ENCODE data around the gene UCHL1.

DNA sequence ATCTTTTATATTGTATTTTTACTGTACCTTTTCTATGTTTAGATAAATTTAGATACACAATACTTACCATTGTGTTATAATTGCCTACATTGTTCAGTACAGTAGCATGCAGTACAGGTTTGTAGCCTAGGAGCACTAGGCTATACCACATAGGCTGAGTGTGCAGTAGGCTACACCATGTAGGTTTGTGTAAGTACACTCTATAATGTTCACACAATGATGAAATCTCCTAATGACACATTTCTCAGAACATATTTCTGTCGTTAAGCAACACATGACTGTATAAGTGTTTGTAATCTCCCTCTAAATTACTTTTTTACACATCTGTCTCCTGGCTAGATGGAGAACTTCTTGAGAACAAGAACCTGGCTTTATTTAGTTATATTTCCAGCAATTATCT lies 40.3 kb downstream of the UCHL1 start:
- TF ChIP-seq CTCF (IDR thresholded peaks at IDR 0.05) (no peak), POLR2A (IDR thresholded peaks at IDR 0.05) (no peak), POLR2AphosphoS5 (IDR thresholded peaks at IDR 0.05) (no peak), EP300 (IDR thresholded peaks at IDR 0.05) (no peak)
